ENCODE measurements around the gene BRD3.

The BRD3 gene

DNA sequence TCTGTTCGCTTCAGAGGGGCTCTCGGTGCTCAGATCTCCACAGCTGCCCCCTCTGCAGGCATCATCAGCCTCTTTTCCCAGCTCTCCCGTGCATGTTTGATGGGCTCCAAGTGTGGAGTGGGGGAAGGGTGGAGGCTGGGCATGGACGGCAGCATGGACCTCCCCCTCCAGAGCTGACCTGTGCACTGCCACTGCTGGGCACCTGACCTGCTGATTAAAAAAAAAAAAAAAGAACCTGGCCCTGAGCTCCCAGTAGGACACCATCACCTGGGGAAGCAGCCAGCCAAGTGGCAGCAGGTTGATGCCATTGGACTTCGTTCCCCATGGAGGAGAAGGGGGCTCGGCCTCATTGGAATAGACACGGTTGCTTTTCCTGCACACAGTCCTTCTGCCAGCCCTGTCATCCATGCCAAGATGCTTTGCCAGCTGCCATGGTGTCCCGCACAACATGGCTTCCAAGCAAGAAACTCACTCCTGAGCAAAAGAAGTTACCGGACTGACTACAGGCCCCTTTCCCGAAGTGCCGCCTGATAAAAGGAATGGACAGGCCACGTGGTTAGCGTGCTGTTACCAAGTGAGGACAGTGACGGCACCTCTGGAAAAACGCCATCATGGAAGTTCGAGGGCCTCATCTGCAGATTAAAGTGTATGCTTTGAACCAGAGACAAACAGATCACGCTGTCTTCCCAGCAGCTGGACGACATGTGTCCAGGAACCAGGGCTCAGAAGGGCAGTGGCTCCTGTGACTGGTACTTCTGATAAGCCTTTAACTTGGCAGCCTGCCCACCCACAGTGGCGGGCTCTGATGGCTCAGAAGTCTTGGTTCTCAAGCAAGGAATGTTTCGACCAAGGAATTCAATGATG, 57.3 kb downstream of the BRD3 start:
- no peak for DNase-seq

DNA sequence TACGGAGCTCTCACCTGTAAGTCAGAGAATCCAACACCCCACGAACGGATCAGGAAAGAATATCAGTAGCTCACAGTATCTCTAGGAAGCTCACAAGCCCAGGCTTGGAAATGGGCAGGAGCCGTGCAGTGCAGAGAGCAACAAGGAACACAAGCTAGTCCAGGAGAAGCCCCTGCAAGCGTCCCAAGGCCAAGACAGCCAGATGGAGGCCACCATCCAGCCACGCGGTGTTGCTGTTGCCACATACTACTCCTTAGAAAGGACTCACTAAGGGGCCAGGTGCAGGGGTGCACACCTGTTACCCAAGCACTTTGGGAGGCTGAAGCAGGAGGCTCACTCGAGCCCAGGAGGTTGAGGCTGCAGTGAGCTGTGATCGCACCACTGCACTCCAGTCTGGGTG, 60.3 kb downstream of the BRD3 start:
- no peak for DNase-seq

DNA sequence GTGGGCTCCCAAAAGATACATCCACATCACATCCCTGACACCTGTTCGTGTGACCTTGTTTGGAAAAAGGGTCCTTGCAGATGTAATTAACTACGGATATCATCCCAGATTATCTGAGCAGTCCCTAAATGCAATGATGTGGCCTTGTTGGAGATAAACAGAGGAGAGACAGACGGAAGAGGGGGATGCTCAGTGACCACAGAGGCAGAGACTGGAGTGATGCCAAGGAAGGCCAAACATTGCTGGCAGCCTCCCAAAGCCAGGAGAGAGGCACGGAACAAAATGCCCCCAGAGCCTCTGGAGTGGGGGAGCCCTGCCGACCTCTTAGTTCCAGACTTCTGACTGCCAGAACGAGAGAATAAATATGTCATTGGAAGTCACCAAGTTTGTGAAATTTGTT, 60.7 kb downstream of the BRD3 start:
- DNase-seq = no peak

DNA sequence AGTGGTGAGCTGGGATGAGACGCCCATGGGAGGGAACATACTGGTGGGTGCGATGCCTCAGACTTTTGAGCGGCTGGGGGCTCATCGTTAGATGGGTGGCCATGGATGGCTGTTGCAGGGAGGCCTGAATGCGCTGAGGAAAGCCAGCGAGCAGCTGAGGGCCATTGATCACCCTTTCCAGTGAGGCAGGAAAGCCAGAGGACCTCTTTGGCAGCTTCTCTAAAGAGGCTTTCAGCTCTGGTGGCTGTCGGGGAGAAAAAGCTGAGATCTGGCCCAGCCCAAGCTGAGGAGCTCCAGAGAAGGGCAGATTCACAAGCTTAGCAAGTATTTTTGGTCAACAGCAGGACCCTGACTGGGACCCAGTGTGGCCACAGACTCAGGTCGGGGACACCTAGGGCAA, 62.4 kb downstream of the BRD3 start:
- DNase-seq = no peak

DNA sequence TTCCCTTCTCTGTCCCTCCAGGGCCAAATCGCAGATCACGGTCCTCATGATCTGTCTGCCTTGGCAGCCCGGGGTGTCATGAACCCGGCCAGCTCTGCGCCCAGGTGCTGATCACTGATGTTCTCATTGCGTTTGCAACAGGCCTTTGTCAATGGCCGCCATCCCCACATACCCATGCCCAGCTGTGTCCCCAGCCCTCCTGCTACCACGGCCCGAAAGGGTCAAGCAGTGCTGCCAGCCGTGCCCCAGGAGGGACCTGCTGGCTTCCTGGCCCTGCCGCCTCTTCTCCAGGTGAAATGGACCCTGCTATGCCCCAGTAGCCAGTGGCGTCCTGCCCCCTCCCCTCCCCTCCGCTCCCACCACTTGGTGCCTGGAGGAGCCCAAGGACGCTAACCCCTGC, 62.9 kb downstream of the BRD3 start:
- no peak for DNase-seq

DNA sequence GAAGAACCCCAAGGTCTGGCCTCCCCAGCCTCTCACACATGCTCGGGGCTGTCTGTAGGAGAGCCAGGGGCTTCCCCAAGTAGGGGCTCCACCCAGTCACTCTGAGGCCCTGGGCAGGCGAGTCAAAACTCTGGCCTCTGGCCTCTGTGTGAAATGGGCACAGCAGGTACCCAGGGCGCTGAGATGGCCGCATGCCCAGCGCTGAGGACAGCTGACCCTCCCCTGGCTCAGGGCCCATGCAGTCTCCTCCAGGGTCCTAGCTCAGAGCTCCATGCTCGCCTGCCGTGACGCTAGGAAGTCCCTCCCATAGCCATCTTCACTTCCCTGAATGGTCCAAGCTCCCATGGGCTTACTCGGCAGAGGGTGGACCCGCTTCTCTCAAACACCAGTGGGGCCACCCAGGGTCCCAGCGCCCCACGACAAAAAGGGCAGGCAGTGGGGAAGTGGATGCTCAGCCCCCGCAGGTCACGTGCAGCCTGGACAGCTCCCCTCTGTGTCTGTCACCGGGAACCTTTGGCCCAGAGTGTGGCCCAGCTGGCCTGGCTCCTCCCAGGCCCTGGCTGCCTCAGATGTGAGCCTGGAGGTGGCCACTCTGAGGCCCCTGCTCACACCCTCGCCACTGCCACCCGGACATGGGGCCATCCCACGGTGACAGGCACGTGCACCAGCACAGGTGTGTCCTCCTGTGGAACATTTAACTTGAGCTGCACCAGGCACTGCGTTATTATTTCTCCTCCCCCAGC, 63.5 kb downstream of the BRD3 start:
- no peak for DNase-seq

DNA sequence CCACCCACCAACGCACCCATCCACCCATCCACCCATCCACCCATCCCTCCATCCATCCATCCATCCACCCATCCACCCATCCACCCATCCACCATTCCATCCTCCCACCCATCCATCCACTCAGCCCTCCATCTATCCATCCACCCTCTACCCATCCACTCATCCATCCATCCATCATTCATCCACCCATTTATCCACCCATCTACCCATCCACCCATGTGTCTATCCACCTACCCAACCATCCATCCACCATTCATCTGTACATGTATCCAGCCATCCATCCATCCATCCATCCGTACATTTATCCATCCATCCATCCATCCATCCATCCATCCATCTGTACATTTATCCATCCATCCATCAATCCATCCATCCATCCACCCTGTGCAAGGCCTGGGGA, 64.6 kb downstream of the BRD3 start:
- DNase-seq = no peak

DNA sequence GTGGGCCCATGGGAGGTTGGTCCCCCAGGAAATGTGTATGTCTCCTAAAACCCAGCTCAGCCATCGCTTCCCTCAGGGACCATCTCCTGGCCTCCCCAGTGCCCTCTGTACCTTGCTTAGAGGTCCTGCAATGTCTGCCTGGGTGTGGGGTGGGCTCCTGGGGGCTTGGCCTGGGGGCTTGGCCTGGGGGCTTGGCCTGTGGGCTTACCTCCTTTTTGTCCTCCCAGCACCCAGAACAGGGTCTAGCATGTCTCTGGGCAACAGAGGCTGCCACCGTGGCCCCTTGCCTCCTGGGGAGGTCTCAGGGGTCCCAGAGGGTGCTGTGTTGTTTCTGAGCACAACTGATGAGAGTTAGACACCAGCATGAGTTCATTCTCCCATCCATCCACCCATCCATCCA, 65.0 kb downstream of the BRD3 start:
- no peak for DNase-seq

DNA sequence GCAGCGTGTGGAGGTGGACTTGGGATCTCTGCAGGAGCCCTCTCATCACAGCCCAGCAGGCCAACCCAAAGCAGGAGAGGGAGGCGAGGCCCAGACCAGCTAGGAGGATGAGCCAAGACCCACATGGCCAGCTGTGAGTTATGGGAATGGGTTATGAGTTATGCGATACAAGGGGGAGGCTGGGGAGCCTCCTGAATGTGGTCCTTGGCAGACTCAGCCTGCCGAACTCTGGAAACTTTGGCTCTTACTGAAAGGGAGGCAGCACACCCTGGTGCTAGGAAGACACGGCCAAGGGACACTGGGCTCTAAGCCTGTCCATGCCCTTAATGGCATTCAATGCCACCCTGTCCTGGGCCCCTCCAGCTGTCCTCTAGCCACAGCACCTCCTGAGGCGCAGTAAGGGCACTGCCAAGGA, 68.0 kb downstream of the BRD3 start:
- DNase-seq = no peak

DNA sequence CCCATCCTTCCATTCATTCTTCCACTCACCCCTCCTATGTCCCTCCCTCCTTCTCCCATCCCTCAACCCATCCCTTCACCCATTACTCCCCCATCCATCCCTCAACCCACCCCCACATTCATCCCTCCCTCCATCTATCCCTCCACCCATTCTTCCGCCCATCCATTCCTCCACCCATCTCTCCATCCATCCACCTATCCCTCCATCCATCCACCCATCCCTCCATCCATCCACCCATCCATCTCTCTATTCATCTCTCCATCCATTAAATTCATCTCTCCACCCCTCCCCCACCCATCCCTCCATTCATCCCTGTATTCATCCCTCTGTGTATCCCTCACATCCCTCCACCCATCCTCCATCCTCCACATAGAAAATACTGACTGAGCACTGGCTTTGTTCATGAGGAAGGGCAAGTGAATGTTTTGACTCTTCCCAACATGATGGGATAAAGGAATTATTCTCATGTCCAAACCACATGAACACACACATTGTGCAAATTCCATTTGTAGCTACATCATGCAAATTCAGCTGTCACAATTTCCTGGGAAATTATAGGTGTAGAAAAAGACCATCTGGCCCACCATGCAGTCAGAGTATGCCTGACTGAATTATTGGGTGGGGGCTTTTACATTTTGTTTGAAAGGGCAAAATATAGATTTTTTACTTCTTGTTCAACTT, 68.8 kb downstream of the BRD3 start:
- no peak for DNase-seq

DNA sequence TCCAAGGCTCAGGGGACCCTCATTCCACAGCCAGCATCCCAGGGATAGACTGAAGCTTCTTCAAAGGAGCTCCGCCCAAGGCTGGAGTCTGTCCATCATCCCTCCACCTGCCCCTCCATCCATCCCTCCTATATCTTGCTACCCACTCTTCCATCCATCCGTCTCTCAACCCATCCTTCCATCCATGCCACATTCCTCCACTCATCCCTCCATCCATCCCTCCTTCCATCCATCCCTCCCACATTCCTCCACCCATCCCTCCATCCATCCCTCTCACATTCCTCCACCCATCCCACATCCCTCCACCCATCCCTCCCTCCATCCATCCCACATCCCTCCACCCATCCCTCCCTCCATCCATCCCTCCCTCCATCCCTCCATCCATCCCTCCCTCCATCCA, 70.2 kb downstream of the BRD3 start:
- DNase-seq = no peak

DNA sequence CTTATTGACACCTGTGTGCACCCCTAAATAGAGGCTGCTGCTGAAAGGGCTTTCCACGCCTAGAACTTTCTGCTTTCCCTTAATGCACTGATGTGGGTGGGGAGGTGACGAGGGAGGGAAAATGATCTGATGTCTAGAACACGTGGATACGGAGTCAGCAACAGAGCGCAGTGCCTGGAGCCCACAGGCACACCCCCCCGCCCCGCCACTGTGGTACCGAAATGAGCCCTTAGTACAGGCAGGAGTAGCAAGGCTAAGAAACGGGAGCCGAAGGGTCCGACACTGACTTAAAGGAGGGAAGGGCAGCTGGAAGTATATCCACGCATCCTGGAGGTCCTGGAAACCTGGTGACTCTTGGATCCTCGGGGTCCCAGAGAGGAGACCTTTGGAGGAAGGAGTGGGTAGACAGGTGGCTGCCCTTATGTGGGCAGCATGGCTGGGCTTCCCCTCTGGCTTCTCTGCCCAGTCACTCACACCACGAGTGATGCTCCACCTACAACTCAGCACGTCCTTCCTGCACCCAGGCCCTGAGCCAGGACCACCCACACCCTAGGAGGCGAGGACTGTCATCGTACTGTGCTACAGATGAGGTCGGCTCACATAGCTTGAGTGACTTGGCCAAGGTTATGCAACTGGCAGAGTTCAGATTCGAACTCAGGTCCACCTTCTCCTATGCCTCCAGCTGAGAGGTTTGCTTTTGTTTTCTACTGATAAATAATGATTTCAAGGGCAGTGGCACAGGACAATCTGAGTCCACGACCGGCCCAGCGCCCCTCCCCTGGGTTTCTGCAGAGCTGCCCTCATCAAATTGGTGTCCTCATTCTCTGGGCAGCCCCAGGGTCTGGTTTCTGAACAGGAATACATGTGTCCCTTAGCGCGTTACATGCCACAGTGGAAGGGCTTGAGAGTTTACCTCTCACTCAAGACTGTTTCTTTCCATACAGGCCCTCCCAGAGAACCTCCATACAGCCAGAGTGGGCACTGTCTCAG, 71.0 kb downstream of the BRD3 start:
- DNase-seq = no peak

DNA sequence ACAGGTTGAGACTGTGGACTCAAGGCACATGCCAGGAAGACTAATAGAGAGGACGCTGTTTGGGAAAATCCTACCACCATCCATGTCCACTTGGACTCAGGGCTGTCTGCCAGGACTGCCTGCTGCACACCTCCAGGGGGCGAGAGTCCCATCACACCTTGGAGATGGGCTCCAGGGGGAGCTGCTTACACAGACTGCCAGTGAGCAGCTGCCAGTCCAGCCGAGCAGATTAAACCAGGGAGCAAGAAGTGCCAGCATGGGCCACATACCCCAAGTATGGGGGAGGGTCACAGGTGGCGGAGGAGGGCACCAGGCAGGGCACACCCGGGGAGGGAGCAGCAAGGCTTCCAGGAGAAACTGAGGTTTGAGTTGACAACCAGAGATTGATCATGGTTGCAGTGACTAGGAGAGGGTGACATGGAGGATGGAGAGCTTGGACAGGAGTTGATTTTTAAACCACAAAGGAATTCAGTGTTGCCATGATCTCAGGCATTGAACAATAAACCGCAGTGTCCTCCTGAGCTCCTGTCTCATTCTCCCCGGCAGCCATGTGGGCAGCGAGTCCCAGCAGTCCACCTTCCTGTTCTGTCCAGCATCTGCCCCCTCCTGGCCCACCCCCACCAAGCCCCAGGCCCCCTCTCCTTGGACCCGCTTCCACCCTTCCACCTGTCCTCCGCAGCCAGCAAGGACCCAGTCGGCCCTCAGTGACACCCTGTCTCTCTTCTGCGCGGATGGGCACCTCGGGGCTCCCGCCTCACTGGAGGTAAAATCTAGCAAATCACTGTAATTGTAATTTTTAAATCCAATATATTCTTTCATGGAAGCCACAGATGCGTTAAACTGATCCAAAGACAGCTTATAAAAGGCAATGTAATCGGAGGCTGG, 72.6 kb downstream of the BRD3 start:
- no peak for DNase-seq

DNA sequence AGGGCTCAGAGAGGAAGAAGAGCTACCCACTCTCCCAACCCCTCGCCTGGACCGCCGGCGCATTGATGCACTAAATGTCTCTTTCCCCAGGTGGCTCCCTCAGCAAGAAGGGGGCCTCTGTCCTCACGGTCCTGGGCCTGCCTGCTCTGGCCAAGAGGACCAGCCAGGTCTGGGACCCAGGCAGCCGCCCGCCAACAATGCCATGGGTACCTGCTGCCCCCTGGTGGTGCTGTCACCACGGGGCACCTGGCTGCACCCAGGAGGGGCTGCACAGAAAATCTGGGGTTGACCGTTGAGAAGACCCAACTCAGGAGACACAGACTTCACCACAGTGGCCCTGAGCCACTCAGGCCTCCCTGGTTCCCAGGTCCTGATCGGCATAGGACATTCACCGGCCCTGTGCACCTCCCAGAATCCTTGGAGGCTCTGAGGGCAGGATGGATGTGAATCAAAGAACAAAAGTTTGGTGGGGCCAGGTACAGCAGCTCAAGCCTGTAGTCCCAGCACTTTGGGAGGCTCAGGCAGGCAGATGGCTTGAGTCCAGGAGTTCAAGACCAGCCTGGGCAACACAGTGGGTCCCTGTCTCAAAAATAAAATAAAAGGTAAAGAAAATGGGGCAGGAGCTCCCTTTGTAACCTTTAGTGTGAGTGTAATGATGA, 73.3 kb downstream of the BRD3 start:
- DNase-seq = peak; percentile 49

DNA sequence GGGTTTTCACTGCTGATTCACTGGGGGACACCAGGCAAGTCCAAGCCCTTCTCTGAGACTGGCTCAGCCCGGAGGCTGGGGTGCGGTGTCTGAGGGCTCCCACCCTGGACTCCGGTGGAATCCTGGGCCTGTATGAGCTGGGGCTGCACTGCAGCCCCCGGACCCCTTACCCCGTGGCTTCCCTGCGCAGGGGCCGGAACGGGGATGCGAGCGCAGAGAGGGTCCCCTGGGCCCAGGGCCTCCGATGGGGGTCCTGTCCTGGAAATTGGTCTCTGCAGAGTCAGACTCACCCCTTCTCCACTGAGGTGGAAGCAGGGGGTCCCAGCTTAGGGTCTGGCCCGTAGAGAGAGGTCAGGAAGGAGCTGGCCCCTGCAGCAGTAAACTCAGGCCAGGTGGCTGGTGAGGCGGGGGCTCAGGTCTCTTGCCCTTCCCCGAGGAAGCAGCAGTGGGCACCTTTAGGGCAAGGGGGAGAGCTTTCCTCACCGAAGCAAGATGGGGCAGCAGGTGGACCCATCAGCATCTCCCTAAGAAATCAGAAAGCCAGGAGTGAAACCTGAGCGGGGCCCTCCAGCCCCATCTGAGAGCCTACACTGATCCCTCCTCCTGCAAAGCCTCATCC, 74.1 kb downstream of the BRD3 start:
- no peak for DNase-seq

DNA sequence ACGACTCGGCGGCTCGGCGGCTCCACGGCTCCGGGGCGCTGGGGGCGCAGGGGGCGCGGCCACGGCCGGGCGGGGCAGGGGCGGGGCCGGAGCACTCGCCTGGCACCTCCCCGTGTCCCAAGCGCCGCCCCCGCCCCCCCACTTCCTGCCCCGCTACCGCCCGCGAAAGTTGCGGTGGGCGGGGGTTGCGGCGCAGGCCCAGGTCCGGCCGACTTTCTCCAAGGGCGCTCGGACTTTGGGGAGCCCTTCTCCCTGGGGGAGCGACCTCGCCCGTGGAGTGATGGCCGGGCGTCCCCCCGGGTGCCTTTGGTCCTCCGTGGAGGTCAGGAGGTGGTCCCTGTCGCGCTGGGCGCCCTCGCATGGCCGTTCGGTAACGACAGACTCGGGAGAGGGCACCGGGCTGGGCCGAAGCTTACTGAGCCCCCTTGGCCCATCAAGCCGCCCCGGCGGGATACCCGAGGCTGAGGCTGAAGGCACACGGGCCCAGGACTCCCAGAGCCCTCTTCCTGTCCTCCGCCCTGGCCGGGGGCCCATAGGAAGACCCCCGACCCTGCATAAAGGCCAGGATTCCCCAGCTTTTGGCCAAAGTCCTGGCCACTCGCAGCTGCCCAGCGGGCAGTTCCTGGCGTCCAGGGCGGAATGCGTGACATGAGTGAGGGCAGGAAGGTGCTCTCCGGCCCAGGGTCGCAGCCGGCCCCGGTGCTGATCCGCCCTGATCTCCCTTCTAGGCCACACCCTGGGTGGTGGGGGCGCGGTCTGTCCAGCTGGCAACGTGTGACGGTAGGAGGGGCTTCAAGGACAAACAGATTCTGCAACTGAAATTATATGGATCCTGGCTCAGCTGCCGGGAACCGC, 74.8 kb downstream of the BRD3 start:
- peak; percentile 72 for DNase-seq

DNA sequence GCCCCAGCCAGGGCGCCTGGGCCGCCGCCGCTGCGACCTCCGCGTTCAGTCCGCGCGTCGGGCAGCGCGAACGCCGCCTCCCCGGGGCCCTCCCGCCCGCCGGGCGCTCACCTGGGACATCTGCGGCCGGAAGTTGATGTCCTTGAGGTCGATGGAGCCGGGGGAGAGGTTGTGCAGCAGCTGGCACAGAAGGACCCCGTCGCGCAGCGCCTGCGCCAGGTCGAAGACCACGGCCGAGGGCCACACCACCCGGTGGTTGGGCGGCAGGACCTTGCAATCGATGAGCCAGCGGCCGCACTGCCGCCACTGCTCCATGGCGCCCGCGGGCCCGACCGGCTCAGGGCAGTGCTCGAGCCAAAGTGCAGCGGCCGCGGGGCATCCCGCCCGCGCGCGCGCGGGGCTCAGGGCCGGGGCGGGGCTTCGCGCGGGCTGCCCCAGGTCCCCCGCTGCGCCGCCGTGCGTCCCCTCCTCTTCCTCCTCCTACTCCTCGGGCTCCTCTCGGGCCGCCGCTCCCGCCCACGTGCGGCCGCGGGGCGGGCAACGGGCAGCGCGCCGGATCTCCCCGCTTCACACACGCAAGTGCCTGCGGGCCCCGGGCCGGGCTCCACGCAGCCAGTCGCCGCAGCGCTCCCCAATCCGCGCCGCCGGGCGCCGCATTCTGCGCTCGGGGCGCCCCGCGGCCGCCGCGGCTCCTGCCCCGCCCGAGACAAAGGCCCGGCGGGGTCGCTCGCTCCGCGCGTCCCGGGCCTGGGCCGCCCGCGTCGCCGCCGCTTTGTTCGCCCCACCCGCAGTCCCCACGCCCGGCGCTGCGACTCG, 75.7 kb downstream of the BRD3 start, which contains the start of gene VAV2:
Gene VAV2, minus strand, starts transcription at position 361 of the 816 bp plus-strand sequence. Its CDS starts 46 bp downstream, at position 315.
- peak; percentile 46 for DNase-seq

DNA sequence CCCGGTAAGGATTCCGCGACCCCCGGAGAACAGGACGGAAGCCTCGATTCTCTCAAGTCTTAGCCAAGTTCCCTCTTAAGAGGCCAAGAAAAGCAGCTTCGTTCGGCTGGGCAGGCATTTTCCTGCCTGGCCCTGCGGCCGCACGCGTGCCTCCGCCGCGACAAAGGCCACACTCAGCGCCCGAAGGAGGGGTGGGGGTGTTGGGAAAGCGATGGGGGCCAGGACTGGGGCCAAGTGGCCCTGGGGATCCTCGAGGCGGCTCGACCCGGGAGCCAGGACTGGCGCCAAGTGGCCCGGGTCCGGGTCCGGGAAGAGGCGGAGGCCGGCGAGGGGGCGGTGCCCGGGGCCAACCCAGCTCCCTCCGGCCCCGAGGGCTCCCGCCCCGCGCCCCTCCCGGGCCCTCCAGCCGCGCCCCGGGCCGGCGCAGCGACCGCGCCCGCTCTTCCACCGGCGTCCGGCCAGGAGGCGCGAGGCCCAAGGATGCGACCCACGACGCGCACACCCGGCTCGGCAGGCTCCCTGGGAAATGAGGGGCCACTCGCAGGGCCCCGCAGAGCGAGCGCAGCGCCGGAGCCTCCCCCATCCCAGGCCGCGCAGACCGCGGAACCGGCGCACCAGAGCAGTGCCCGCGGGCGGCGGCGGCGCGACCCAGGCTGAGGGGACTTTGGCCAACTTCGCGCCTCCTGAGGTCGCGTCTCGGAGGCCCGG, 76.5 kb downstream of the BRD3 start:
- DNase-seq = no peak

Data from NCI-H2171 (cell line).